Measurements from ENCODE around the gene MED10.
"Not testable (repeated sequence)": the region's sequence is repeated elsewhere in the genome, so short reads cannot be mapped to it uniquely, and the experiment has no call there.

Gene MED10

GRCh38 chr5:6372251-6373080 lies 5.9 kb downstream of the MED10 start:
- no peak for DNase-seq (ENCODE audit: low spot score)

- DNase-seq (ENCODE audit: low spot score): no peak
These were observed 7.1 kb downstream of the MED10 start for GRCh38 chr5:6371079-6371810.

- DNase-seq (ENCODE audit: low spot score): no peak
These were observed 7.8 kb downstream of the MED10 start for GRCh38 chr5:6370580-6370979.

DNA sequence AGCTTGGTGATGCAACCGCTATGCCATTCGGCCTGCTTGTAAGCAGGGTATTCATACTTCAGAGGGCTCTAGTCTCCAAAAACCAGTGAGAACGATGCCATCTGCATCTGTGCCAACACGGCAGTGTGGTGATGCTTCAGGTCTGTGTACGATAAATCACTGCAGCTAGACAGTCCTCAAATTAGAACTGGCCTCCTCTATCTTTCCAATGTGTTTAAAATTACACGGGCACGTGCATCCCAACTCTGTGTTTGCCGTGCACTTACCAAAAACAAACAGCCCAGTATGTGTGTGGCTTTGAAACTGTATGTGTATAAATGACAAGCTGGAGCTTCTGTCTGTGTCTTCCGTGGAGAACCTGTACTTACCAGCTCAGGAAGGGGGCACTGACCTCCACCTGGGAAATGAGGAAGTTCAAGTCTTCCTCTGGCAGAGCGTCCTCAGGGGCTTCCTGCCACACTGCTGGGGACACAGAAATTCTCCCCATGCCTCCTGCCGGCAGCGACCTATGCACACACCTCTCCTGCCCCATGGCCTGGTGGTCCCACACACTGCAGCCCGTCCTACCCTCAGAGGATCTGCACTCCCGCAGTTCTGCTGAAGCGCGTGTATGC lies 12.3 kb downstream of the MED10 start:
- DNase-seq (ENCODE audit: low spot score): no peak

- DNase-seq (ENCODE audit: low spot score): no peak
These were observed 13.0 kb downstream of the MED10 start for GRCh38 chr5:6365142-6365976.

DNA sequence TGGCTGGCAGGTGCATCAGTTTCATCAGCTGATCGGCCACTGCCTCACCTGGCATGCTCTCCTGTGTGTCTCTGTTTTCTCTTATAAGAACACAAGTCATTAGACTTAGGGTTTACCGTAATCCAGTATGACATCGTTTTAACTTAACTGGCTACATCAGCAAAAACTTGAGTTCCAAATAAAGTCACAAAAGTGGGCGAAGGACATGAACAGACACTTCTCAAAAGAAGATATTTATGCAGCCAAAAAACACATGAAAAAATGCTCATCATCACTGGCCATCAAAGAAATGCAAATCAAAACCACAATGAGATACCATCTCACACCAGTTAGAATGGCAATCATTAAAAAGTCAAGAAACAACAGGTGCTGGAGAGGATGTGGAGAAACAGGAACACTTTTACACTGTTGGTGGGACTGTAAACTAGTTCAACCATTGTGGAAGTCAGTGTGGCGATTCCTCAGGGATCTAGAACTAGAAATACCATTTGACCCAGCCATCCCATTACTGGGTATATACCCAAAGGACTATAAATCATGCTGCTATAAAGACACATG lies 14.8 kb downstream of the MED10 start:
- not testable (repeated sequence) for DNase-seq (ENCODE audit: low spot score)

DNA sequence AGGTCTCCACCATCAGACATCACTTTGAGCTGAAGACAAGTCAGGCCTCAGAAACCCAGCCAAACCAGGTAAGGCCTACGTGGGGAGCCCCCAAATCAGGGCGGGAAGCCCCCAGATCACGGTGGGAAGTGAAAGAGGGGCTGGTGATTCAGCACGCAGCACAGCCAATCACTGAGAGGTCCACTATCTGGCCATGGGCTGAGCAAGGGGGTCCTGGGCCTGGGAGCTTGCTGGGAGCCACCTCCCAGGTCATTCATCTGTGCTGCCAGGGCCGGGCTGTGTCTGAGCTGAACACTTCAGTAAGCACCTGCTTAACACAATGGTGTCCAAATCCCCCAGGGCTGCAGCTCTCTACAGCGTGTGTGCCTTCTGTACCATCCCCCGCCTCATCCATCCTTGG lies 15.5 kb downstream of the MED10 start:
- no peak for DNase-seq (ENCODE audit: low spot score)

- no peak for DNase-seq (ENCODE audit: low spot score)
These were observed 17.2 kb downstream of the MED10 start for GRCh38 chr5:6361101-6361500.

GRCh38 chr5:6360323-6361072 lies 17.8 kb downstream of the MED10 start:
- DNase-seq (ENCODE audit: low spot score): no peak

DNA sequence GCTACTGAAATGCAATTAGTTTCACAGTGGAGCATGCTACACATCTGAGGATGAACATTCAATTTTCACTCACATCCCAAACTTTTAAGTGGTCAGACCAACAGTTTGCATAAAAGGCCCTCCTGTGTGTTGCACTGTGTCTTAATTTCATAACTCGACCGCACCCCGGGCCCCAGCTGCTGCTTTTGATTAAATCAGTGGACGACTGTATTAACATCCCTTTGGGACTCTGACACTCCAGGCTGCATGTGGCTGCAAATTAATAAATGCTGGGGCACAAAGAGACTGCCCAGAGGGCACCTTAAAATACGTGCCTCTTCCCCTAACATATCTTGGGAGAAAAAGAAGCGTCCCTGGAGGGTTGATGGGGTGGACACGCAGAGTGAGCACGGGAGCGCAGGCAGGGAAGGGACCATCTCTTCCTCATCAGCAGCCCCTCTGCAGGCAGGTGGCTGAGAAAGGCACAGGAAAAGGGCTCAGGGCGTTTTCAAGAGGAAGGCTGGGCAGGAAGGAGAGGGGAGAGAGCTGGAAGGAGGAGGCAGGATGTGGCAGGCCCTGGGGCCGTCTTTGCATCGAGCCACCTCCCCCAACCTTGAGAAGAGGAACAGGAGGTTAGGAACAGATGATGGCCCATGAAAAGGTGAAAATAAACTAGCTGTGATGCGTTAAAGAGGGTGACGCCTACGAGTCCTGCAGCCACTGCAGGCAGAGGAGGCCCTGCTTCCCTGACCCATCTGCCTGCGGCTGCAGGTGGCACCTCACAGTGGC lies 18.6 kb downstream of the MED10 start:
- DNase-seq (ENCODE audit: low spot score): no peak

DNA sequence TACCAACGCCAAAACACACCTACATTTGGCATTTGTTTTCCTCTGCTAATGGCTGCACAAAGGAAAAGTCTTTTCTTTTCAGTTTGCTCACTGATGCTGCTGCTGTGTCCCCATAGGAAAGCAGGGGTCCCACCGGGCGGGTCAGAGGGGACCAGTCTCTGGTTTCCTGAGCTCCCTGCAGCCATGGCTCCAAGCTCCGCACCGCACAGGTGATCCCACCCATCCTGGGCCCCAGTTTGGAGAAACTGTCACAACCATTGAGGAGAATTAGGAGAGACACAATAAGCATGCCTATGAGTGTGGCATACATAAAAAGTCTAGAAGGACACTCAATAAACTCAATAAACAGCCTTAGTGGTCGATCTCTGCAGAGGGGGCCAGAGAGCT lies 19.9 kb downstream of the MED10 start:
- no peak for DNase-seq (ENCODE audit: low spot score)

- not testable (repeated sequence) for DNase-seq (ENCODE audit: low spot score)
These were observed 20.4 kb downstream of the MED10 start for GRCh38 chr5:6357817-6358433.

DNA sequence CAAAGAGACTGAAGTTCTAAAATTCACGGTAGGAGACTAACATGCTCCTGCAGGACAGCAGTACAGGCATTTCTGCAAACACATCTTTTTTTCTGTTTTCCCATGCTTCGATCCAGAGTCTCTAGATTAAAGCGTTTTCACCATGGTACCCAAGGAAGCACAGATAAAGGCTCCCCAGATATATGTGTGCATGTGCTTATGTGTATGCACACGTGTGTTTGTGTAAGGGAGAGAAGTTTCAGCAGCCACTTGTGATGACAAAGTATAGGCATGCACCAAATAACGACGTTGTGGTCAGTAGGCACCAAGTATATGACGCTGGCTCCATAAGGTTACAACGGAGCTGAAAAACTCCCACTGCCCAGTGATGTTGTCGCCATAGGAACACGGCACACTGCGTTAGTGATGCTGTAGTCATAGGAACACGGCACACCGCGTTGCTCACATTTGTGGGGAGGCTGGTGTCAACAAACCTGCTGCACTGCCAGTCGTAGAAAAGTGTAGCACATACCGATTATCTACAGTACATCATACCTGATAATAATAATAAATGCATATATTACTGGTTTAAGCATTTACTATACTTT lies 21.7 kb downstream of the MED10 start:
- DNase-seq (ENCODE audit: low spot score): no peak

DNA sequence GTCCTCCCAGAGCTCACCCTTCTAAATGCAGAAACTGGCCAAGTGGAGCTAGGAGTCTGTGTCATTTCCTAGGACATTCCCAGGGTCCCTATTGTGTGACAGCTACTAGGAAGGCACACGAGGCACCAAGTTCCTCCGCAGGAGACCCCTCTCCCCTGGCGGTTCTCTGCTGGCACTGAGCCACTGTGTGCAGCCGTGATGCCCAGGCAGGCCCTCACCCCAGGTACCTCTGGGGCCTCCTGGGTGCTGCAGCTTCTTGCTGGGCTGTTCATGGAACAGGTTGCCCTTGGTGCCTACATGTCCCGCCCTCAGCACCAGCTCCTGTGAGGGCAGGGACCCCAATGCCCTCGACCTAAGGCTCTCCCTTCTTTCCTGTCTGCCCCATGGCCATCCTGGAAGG lies 23.1 kb downstream of the MED10 start:
- DNase-seq (ENCODE audit: low spot score): no peak

DNA sequence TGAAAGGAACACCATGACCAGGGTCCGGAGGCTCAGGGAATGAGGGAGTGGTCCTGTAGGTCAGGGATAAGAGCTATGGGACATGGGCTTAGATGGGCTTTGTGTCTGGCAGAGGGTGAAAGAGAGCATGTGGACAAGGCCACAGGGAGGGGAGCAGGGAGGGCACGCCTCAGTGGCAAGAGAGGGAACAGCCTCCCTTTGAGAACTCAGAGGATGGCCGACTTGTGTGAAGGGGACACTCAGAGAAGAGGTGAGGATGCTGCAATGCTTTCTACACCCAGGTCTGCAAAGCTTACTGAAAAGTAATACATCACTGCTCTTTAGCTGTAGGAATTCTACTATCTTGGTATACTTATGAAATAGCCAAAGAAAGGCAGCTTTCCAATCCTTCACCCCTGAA lies 23.5 kb downstream of the MED10 start:
- DNase-seq (ENCODE audit: low spot score): no peak

- DNase-seq (ENCODE audit: low spot score): no peak
These were observed 24.6 kb downstream of the MED10 start for GRCh38 chr5:6353602-6354302.

DNA sequence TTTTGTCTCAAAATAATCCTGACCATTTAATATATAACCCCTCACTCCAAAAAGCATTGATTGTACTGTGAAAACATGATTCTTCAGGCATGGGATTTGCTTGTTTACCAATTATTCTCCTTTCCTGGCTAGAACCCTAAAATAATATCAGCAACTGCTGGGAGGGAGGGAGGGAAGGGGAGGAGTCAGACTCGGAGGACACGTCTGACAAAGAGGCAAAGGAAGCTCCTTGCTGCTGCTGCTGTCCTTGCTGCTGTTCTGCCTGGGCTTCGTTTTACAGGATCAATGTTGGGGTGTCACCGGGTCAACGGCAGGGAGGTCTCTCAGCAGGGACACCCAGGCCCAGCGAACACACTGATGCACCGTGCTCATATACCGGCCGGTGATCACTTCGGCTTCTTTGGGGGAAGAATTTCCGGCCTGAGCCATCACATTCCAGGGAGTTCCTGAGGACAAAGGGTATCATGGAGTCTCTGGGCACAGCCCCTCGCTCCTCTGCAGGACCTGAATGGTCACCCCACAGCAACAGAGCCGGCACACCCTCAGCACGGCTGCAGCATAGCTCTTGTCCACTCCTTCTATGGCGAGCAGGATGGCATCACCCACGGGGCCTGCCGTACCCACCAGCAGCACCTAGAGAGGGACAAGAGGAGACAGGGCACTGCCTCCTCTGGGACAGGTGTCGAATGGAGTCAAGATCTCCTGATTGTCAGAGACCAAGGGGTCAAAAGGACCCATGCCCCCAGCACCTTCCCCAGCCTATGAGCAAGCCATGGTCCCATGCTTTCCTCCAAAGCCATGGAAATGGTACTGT lies 27.9 kb downstream of the MED10 start:
- no peak for DNase-seq (ENCODE audit: low spot score)

DNA sequence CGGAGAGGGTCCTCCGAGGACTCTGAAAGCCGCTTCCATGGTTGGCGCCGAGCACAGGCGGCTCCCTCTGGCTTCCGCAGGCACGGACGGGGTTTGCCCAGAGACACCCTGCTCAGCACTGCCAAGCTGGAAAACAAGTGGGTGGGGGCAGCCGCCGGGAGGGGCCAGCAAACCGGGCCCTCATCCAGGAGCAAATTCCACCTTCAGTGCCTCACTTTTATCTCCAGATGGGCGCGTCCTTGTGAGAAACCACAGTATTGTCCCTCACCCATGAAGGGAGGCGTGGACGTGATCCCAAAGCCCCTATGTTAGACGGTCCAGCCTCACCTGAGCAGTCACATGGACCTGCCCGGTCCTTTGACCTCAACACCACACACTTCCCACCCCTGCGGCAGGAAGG lies 29.0 kb downstream of the MED10 start:
- no peak for DNase-seq (ENCODE audit: low spot score)

All from CD4-positive, alpha-beta T cell treated with Interleukin-15 for 4 hours (primary cell).